ENCODE data around the gene UNC79. TPM values are rescaled to one million over a fixed set of nuclear protein-coding genes. Genes with fewer than 3 reads are reported as not detected.

Gene UNC79
- total RNA-seq, 4 donors from 2014 or later: 0.30 TPM; not detected in 3

- WGBS: 72% methylated on average over 6 of the region's 7 CpGs
- Histone ChIP-seq H3K9me3 (no peaks in the 10 kb centered on the region), H3K4me1 (no peaks in the 10 kb centered on the region), H3K4me3 (no peak overlapping the region), H3K27ac (no peak overlapping the region), H3K36me3 (no peaks in the 10 kb centered on the region), H3K27me3 (no peaks in the 10 kb centered on the region)
- no peak for DNase-seq (ENCODE audit: low spot score in 2 of 2)
- TF ChIP-seq CTCF (IDR thresholded peaks at IDR 0.05) (no peak), EP300 (IDR thresholded peaks at IDR 0.05) (no peak), POLR2A (IDR thresholded peaks at IDR 0.05) (no peak), POLR2AphosphoS5 (IDR thresholded peaks at IDR 0.05) (no peak)
Measured at GRCh38 chr14:93731753-93732152, 301.0 kb downstream of the UNC79 start.

- Histone ChIP-seq H3K4me3 (no peak overlapping the region), H3K9me3 (no peaks in the 10 kb centered on the region), H3K27ac (no peak overlapping the region), H3K4me1 (no peaks in the 10 kb centered on the region), H3K36me3 (no peaks in the 10 kb centered on the region), H3K27me3 (no peaks in the 10 kb centered on the region)
- no peak for TF ChIP-seq POLR2AphosphoS5 (IDR thresholded peaks at IDR 0.05)
- TF ChIP-seq EP300 (IDR thresholded peaks at IDR 0.05): no peak
- no peak for TF ChIP-seq POLR2A (IDR thresholded peaks at IDR 0.05)
- TF ChIP-seq CTCF (IDR thresholded peaks at IDR 0.05): no peak
- DNase-seq (ENCODE audit: low spot score in 2 of 2): no peak
- WGBS: 93% methylated on average over 10 of the region's 10 CpGs
Measured at GRCh38 chr14:93732524-93732923, 301.8 kb downstream of the UNC79 start.

- 58% methylated on average over 11 of the region's 11 CpGs for WGBS
- no peaks in the 10 kb centered on the region for H3K4me1 ChIP-seq
- no peak overlapping the region for H3K27ac ChIP-seq
- H3K36me3 ChIP-seq: no peaks in the 10 kb centered on the region
- no peak for TF ChIP-seq CTCF (IDR thresholded peaks at IDR 0.05)
- TF ChIP-seq EP300 (IDR thresholded peaks at IDR 0.05): no peak
- no peak for TF ChIP-seq POLR2AphosphoS5 (IDR thresholded peaks at IDR 0.05)
- TF ChIP-seq POLR2A (IDR thresholded peaks at IDR 0.05): no peak
- H3K9me3 ChIP-seq: no peaks in the 10 kb centered on the region
- no peak for DNase-seq (ENCODE audit: low spot score in 2 of 2)
- no peak overlapping the region for H3K4me3 ChIP-seq
- no peaks in the 10 kb centered on the region for H3K27me3 ChIP-seq
Measured at GRCh38 chr14:93733231-93733630, 302.5 kb downstream of the UNC79 start.

- TF ChIP-seq POLR2AphosphoS5 (IDR thresholded peaks at IDR 0.05): no peak
- no peak for TF ChIP-seq POLR2A (IDR thresholded peaks at IDR 0.05)
- no peak for TF ChIP-seq EP300 (IDR thresholded peaks at IDR 0.05)
- no peak for TF ChIP-seq CTCF (IDR thresholded peaks at IDR 0.05)
- Histone ChIP-seq H3K4me3 (no peak overlapping the region), H3K27me3 (no peaks in the 10 kb centered on the region), H3K36me3 (no peaks in the 10 kb centered on the region), H3K9me3 (no peaks in the 10 kb centered on the region), H3K27ac (no peak overlapping the region), H3K4me1 (no peaks in the 10 kb centered on the region)
- WGBS: 78% methylated on average over 6 of the region's 6 CpGs
- no peak for DNase-seq (ENCODE audit: low spot score in 2 of 2)
Measured at GRCh38 chr14:93733631-93734030, 302.9 kb downstream of the UNC79 start.

GRCh38 chr14:93734086-93734822 is 303.5 kb downstream of the UNC79 start:
- no peaks in the 10 kb centered on the region for H3K27me3 ChIP-seq
- no peaks in the 10 kb centered on the region for H3K9me3 ChIP-seq
- no peaks in the 10 kb centered on the region for H3K36me3 ChIP-seq
- no peak overlapping the region for H3K27ac ChIP-seq
- DNase-seq (ENCODE audit: low spot score in 2 of 2): no peak
- TF ChIP-seq EP300 (IDR thresholded peaks at IDR 0.05) (no peak), POLR2AphosphoS5 (IDR thresholded peaks at IDR 0.05) (no peak), CTCF (IDR thresholded peaks at IDR 0.05) (no peak), POLR2A (IDR thresholded peaks at IDR 0.05) (no peak)
- no peaks in the 10 kb centered on the region for H3K4me1 ChIP-seq
- 88% methylated on average over 25 of the region's 25 CpGs for WGBS
- H3K4me3 ChIP-seq: no peak overlapping the region
